HepG2 (cell line): ENCODE results near the gene IKZF3. TPM values are rescaled to one million over a fixed set of nuclear protein-coding genes. Genes with fewer than 3 reads are reported as not detected.

ENCODE experiments used
- HHEX ChIP-seq: IDR thresholded peaks from 2 replicates; pipeline ENCODE4 v1.6.1; 2016; ENCODE audit warnings: control low read depth
- JUN ChIP-seq: sonication (generic); formaldehyde crosslinking; IDR thresholded peaks from 2 replicates; pipeline ENCODE4 v1.4.0; 2020; ENCODE audit warnings: mild to moderate bottlenecking, missing genetic modification reagents
- RARA ChIP-seq: IDR thresholded peaks from 2 replicates; pipeline ENCODE4 v1.6.1; 2016; ENCODE audit warnings: missing genetic modification reagents, missing compliant biosample characterization
- RFX3 ChIP-seq: IDR thresholded peaks from 2 replicates; pipeline ENCODE4 v1.6.1; 2016; ENCODE audit warnings: missing biosample characterization, missing genetic modification reagents
- ZNF563 ChIP-seq: sonication (generic); formaldehyde crosslinking; IDR thresholded peaks from 2 replicates; pipeline ENCODE4 v1.8.0; 2022; ENCODE audit warnings: mild to moderate bottlenecking, moderate library complexity, missing genetic modification reagents
- ZNF607 ChIP-seq: sonication (generic); formaldehyde crosslinking; IDR thresholded peaks from 2 replicates; pipeline ENCODE4 v1.5.1; 2020; ENCODE audit warnings: missing genetic modification reagents, mild to moderate bottlenecking, borderline replicate concordance
- polyA plus RNA-seq, 8 experiments: library from polyadenylated mRNA; depleted of rRNA in 3 of 8; stranded (reverse) in 7 of 8; unstranded in 1 of 8; fragments of >200 nt; fragmentation: Illumina TruSeq in 4 of 8; extraction: Trizol in 4 of 8; gene quantifications; 2 replicates each; pipeline versions ENCODE4 v1.2.1 to v1.2.3, GENCODE V29; 2011 to 2016; ENCODE audit warnings: low read depth in 4 of 8, missing spikeins in 1 of 8, mixed read lengths in 1 of 8; ENCODE audit not compliant: insufficient read depth in 1 of 8
- total RNA-seq, 5 experiments: library from RNA; depleted of rRNA; stranded (reverse); fragments of >200 nt; fragmentation: Illumina TruSeq; extraction: Trizol; gene quantifications; 2 replicates each; pipeline ENCODE4 v1.2.3, GENCODE V29; 2016; ENCODE audit warnings: low read depth in 1 of 5
- TF ChIP-seq, protein P1 (sequence below): sonication (generic); formaldehyde crosslinking; IDR thresholded peaks from 2 replicates; pipeline ENCODE4 v1.4.0; 2020; ENCODE audit warnings: missing genetic modification reagents, mild to moderate bottlenecking, borderline replicate concordance
- TF ChIP-seq, protein P2 (sequence below): IDR thresholded peaks from 2 replicates; pipeline ENCODE4 v1.6.1; 2016; ENCODE audit warnings: low read depth, missing genetic modification reagents, missing compliant biosample characterization

The IKZF3 gene
- total and polyA plus RNA-seq, 2 of the 13 experiments (the other 11 are each of a cell fraction or from before 2014, with no cell fraction given), result not detected

DNA sequence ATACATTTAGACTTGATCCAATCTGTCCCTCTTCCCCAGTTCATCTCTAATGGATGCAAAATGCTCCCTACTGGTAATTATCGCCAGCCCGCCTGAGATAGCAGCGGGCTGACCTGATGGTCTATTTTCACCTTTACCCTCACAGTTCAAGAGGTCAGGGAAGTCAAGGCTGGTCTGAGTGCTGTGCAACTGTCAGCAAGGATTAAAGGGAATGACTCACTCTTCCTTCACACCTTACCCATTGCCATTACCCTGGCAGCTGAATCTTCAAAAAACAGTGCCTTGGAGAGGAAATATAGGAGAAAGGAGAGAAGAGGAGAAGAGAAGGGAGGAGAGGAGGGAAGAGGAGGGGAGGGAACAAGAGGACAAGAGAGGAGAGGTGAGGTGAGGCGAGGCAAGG is 90.1 kb downstream of the IKZF3 start (continued):
- TF ChIP-seq, protein P1, sequence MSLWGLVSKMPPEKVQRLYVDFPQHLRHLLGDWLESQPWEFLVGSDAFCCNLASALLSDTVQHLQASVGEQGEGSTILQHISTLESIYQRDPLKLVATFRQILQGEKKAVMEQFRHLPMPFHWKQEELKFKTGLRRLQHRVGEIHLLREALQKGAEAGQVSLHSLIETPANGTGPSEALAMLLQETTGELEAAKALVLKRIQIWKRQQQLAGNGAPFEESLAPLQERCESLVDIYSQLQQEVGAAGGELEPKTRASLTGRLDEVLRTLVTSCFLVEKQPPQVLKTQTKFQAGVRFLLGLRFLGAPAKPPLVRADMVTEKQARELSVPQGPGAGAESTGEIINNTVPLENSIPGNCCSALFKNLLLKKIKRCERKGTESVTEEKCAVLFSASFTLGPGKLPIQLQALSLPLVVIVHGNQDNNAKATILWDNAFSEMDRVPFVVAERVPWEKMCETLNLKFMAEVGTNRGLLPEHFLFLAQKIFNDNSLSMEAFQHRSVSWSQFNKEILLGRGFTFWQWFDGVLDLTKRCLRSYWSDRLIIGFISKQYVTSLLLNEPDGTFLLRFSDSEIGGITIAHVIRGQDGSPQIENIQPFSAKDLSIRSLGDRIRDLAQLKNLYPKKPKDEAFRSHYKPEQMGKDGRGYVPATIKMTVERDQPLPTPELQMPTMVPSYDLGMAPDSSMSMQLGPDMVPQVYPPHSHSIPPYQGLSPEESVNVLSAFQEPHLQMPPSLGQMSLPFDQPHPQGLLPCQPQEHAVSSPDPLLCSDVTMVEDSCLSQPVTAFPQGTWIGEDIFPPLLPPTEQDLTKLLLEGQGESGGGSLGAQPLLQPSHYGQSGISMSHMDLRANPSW (CRISPR knock-in tag), result no peak
- TF ChIP-seq, protein P2, sequence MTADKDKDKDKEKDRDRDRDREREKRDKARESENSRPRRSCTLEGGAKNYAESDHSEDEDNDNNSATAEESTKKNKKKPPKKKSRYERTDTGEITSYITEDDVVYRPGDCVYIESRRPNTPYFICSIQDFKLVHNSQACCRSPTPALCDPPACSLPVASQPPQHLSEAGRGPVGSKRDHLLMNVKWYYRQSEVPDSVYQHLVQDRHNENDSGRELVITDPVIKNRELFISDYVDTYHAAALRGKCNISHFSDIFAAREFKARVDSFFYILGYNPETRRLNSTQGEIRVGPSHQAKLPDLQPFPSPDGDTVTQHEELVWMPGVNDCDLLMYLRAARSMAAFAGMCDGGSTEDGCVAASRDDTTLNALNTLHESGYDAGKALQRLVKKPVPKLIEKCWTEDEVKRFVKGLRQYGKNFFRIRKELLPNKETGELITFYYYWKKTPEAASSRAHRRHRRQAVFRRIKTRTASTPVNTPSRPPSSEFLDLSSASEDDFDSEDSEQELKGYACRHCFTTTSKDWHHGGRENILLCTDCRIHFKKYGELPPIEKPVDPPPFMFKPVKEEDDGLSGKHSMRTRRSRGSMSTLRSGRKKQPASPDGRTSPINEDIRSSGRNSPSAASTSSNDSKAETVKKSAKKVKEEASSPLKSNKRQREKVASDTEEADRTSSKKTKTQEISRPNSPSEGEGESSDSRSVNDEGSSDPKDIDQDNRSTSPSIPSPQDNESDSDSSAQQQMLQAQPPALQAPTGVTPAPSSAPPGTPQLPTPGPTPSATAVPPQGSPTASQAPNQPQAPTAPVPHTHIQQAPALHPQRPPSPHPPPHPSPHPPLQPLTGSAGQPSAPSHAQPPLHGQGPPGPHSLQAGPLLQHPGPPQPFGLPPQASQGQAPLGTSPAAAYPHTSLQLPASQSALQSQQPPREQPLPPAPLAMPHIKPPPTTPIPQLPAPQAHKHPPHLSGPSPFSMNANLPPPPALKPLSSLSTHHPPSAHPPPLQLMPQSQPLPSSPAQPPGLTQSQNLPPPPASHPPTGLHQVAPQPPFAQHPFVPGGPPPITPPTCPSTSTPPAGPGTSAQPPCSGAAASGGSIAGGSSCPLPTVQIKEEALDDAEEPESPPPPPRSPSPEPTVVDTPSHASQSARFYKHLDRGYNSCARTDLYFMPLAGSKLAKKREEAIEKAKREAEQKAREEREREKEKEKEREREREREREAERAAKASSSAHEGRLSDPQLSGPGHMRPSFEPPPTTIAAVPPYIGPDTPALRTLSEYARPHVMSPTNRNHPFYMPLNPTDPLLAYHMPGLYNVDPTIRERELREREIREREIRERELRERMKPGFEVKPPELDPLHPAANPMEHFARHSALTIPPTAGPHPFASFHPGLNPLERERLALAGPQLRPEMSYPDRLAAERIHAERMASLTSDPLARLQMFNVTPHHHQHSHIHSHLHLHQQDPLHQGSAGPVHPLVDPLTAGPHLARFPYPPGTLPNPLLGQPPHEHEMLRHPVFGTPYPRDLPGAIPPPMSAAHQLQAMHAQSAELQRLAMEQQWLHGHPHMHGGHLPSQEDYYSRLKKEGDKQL (CRISPR knock-in tag), result no peak
- no peak for TF ChIP-seq JUN (CRISPR knock-in tag)
- peak; percentile 62 for TF ChIP-seq RARA (CRISPR knock-in tag)
- no peak for TF ChIP-seq ZNF563 (CRISPR knock-in tag)
- TF ChIP-seq ZNF607 (CRISPR knock-in tag), result no peak
- TF ChIP-seq RFX3 (CRISPR knock-in tag), result no peak
- no peak for TF ChIP-seq HHEX (CRISPR knock-in tag)
